OCI-LY7 (cell line): ENCODE results near the gene POU3F2. TPM values are rescaled to one million over a fixed set of nuclear protein-coding genes. Genes with fewer than 3 reads are reported as not detected.

ENCODE experiments used
- BruUV-seq: library from RNA; stranded (reverse); fragments of 400-500 nt; replicated peaks from 2 replicates; lab custom pipeline; 2021; lab: Mats Ljungman, UMichigan
- CTCF ChIA-PET: fragments of 300-600 bp; sonication (Branson Sonifier 250); formaldehyde crosslinking; loops from one replicate; lab custom pipeline; 2022; ENCODE audit warnings: antibody characterized with exemption; ENCODE audit not compliant: unreplicated experiment; lab: Charles Lee
- POLR2A ChIA-PET: fragments of 300-600 bp; sonication (Branson Sonifier 250); formaldehyde crosslinking; loops from one replicate; lab custom pipeline; 2022; ENCODE audit warnings: antibody characterized with exemption; lab: Charles Lee
- DNase-seq: peaks from one replicate; pipeline ENCODE4 v3.0.0-alpha.2; 2015; ENCODE audit warnings: low spot score
- H2AFZ ChIP-seq: fragments of 200-600 bp; sonication (generic), shearing (Covaris generic); 2 replicates; pipeline ENCODE4 v1.6.1; 2014; ENCODE audit warnings: mild to moderate bottlenecking, antibody characterized with exemption, low read length, moderate library complexity
- H3K27ac ChIP-seq: fragments of 200-600 bp; sonication (generic); 2 replicates; pipeline ENCODE4 v1.5.1; 2014; ENCODE audit warnings: mixed run types, low read depth, mild to moderate bottlenecking, moderate library complexity, low read length, inconsistent platforms; ENCODE audit not compliant: poor library complexity, severe bottlenecking
- H3K36me3 ChIP-seq: fragments of 200-600 bp; sonication (generic); 2 replicates; pipeline ENCODE4 v1.6.1; 2014; ENCODE audit warnings: mild to moderate bottlenecking, antibody characterized with exemption, low read length, moderate library complexity, mixed read lengths; ENCODE audit not compliant: insufficient read depth
- H3K4me1 ChIP-seq: fragments of 200-600 bp; sonication (generic); 2 replicates; pipeline ENCODE4 v1.5.1; 2014; ENCODE audit warnings: mild to moderate bottlenecking, low read length; ENCODE audit not compliant: insufficient read depth, poor library complexity, severe bottlenecking
- H3K4me2 ChIP-seq: fragments of 200-600 bp; sonication (generic); 2 replicates; pipeline ENCODE4 v1.6.1; 2014; ENCODE audit warnings: mild to moderate bottlenecking, low read length
- H3K4me3 ChIP-seq: fragments of 200-600 bp; sonication (generic); 2 replicates; pipeline ENCODE4 v1.5.1; 2014; ENCODE audit warnings: mild to moderate bottlenecking, low read depth, low read length; ENCODE audit not compliant: poor library complexity, severe bottlenecking
- H3K79me2 ChIP-seq: fragments of 200-600 bp; sonication (generic); 2 replicates; pipeline ENCODE4 v1.6.1; 2016; ENCODE audit warnings: low read depth, mild to moderate bottlenecking, low read length, moderate library complexity, mixed read lengths; ENCODE audit not compliant: insufficient read depth
- H3K9me2 ChIP-seq: fragments of 200-600 bp; sonication (generic); 2 replicates; pipeline ENCODE4 v1.6.1; 2016; ENCODE audit warnings: mild to moderate bottlenecking, low read length, mixed read lengths; ENCODE audit not compliant: insufficient read depth
- H3K9me3 ChIP-seq: fragments of 200-600 bp; sonication (generic); 2 replicates; pipeline ENCODE4 v1.6.1; 2014; ENCODE audit warnings: mild to moderate bottlenecking, mixed run types, low read length, mixed read lengths
- H4K20me1 ChIP-seq: fragments of 200-600 bp; sonication (generic); 2 replicates; pipeline ENCODE4 v1.6.1; 2014; ENCODE audit warnings: mild to moderate bottlenecking, antibody characterized with exemption, low read length, moderate library complexity, mixed read lengths; ENCODE audit not compliant: insufficient read depth
- EZH2phosphoT487 ChIP-seq: fragments of 200-600 bp; sonication (generic); IDR thresholded peaks from 2 replicates; pipeline ENCODE4 v1.6.1; 2018; ENCODE audit warnings: low read depth, borderline replicate concordance, mild to moderate bottlenecking, mixed run types, antibody characterized with exemption, low read length, moderate library complexity, mixed read lengths
- intact Hi-C: fragments of 100-400 bp; cut with micrococcal nuclease; formaldehyde crosslinking; loops from one replicate; pipeline ENCODE4 v1.10.0; 2022; ENCODE audit not compliant: unreplicated experiment
- total RNA-seq, 2 experiments: library from RNA; depleted of rRNA in 1 of 2; stranded (reverse); fragments of >200 nt in 1 of 2; shearing (Covaris generic) in 1 of 2; gene quantifications; 2 replicates each; pipeline ENCODE4 v1.2.3, GENCODE V29; 2014 to 2022
- TF ChIP-seq, protein P1 (sequence below): fragments of 200-600 bp; sonication (generic); conservative IDR thresholded peaks from 2 replicates; pipeline ENCODE4 v1.5.1; 2014; ENCODE audit warnings: mild to moderate bottlenecking, antibody characterized with exemption, low read length, moderate library complexity, mixed read lengths

The POU3F2 gene
- total RNA-seq, 2 experiments from 2014 or later = not detected

DNA sequence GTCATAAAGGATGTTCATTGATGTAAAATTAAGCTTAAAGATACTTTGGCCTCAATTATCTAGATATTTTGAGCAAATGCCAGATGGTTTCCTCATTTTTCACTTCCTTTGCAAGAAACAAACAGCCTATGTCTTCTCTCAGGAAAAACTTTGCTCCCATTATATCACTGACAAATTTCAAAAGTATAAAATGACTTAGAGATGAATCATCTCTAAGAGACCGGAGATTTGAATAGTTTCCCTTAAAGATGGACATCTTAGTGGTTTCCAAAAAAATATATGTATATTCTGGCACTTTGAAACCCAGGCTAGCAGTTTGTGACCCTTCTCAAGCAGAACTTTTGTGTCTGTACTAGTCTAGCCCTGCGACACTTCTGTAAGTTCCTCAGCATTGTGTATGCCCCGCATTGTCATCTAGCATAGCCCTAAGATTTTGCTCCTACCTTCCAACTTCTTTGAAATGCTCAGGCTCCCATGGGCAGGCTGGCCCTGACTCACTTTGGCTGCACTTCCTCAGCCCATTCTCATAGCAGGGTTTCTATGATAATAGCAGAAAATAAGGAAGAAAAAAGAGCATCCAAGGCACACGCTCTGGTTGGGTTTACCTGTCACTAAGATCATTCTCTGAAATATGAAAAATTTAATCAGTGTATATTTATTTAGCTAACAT is 25.7 kb upstream of the POU3F2 start:
- H3K79me2 ChIP-seq = no peaks in the 10 kb centered on the region
- DNase-seq = no peak
- no peak overlapping the region for H2AFZ ChIP-seq
- no peaks in the 10 kb centered on the region for H3K9me3 ChIP-seq
- no peaks in the 10 kb centered on the region for H3K4me1 ChIP-seq
- CTCF ChIA-PET = no interaction called here
- BruUV-seq = no TSS peak
- TF ChIP-seq, protein P1, sequence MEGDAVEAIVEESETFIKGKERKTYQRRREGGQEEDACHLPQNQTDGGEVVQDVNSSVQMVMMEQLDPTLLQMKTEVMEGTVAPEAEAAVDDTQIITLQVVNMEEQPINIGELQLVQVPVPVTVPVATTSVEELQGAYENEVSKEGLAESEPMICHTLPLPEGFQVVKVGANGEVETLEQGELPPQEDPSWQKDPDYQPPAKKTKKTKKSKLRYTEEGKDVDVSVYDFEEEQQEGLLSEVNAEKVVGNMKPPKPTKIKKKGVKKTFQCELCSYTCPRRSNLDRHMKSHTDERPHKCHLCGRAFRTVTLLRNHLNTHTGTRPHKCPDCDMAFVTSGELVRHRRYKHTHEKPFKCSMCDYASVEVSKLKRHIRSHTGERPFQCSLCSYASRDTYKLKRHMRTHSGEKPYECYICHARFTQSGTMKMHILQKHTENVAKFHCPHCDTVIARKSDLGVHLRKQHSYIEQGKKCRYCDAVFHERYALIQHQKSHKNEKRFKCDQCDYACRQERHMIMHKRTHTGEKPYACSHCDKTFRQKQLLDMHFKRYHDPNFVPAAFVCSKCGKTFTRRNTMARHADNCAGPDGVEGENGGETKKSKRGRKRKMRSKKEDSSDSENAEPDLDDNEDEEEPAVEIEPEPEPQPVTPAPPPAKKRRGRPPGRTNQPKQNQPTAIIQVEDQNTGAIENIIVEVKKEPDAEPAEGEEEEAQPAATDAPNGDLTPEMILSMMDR = no peak
- no peak for TF ChIP-seq EZH2phosphoT487
- no peak overlapping the region for H3K27ac ChIP-seq
- H3K4me2 ChIP-seq = no peak overlapping the region
- H3K36me3 ChIP-seq = no peaks in the 10 kb centered on the region
- no peaks in the 10 kb centered on the region for H4K20me1 ChIP-seq
- intact Hi-C loops = no loop called here
- POLR2A ChIA-PET = interaction anchor here (0.7 kb wide), 3 partner anchors 8 to 190 kb away, joined by 3 to 6 read pairs (median 4); no protein-coding TSS in a partner anchor
- no peaks in the 10 kb centered on the region for H3K9me2 ChIP-seq
- no peak overlapping the region for H3K4me3 ChIP-seq

DNA sequence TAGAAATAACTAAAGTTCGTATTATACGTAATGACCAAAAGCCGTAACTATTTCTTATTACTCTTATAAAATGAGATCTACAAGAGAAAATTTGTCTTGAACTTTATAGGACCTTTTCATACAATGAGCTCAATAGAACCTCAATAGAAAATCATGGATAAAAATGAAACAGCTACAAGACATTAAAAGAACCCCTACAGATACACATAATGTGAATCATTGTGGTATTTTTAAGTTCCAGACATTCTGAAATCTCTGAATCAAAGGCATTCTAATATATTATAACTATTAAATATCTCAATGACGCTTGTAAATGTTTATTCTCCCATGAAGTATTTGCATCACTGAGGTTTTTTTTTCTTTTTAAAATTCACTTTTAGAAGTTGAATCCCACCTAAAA is 22.2 kb upstream of the POU3F2 start:
- intact Hi-C loops = no loop called here
- no TSS peak for BruUV-seq
- POLR2A ChIA-PET = interaction anchor here (0.6 kb wide), 1 partner anchor 64 kb away, joined by 3 read pairs; no protein-coding TSS in a partner anchor

DNA sequence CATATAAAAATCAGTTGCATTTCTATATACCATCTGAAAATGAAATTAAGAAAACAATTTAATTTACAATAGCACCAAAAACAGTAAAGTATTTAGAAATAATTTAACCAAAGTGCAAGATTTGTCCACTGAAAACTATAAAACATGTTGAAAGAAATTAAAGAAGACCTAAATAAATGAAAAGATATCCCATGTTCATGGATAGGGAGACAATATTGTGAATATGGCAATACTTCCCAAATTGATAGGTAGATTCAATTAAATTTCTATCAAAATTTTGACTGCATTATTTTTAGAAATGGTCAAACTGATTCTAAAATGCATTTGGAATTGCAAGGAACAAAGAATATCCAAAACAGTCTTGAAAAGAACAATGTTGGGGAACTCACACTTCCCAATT is 17.6 kb upstream of the POU3F2 start:
- H3K9me3 ChIP-seq = no peaks in the 10 kb centered on the region
- no peak for DNase-seq
- H3K4me3 ChIP-seq = no peak overlapping the region
- CTCF ChIA-PET = no interaction called here
- H3K36me3 ChIP-seq = no peaks in the 10 kb centered on the region
- TF ChIP-seq, protein P1 = no peak
- TF ChIP-seq EZH2phosphoT487 = no peak
- H3K27ac ChIP-seq = no peak overlapping the region
- H4K20me1 ChIP-seq = no peaks in the 10 kb centered on the region
- intact Hi-C loops = no loop called here
- no peak overlapping the region for H2AFZ ChIP-seq
- BruUV-seq = no TSS peak
- no peaks in the 10 kb centered on the region for H3K9me2 ChIP-seq
- no peaks in the 10 kb centered on the region for H3K79me2 ChIP-seq
- POLR2A ChIA-PET = no interaction called here
- H3K4me2 ChIP-seq = no peak overlapping the region
- H3K4me1 ChIP-seq = no peaks in the 10 kb centered on the region

More for the DNA sequence above, 22.2 kb upstream of the POU3F2 start:
- Histone ChIP-seq H3K4me3 (no peak overlapping the region), H3K27ac (no peak overlapping the region), H3K9me2 (no peaks in the 10 kb centered on the region), H3K4me2 (no peak overlapping the region), H2AFZ (no peak overlapping the region), H3K36me3 (no peaks in the 10 kb centered on the region), H3K9me3 (no peaks in the 10 kb centered on the region), H3K4me1 (no peaks in the 10 kb centered on the region), H4K20me1 (no peaks in the 10 kb centered on the region), H3K79me2 (no peaks in the 10 kb centered on the region)
- no peak for DNase-seq
- TF ChIP-seq EZH2phosphoT487 = no peak
- TF ChIP-seq, protein P1 = no peak
- CTCF ChIA-PET = no interaction called here
